GM12865 (cell line): Measurements from ENCODE around the gene KIT.

Experiments
- DNase-seq: peaks from one replicate; pipeline ENCODE4 v3.0.0; 2010; ENCODE audit warnings: low read depth
- H3K4me3 ChIP-seq: 2 replicates; pipeline ENCODE4 v1.5.1; 2011; ENCODE audit warnings: mild to moderate bottlenecking, low read depth, low read length, control low read depth
- TF ChIP-seq, protein P1 (sequence below): IDR thresholded peaks from 2 replicates; pipeline ENCODE4 v1.5.1; 2011; ENCODE audit warnings: low read length, control low read depth, low read depth, inconsistent platforms; ENCODE audit not compliant: insufficient read depth; ENCODE audit errors: missing control alignments

Gene KIT

DNA sequence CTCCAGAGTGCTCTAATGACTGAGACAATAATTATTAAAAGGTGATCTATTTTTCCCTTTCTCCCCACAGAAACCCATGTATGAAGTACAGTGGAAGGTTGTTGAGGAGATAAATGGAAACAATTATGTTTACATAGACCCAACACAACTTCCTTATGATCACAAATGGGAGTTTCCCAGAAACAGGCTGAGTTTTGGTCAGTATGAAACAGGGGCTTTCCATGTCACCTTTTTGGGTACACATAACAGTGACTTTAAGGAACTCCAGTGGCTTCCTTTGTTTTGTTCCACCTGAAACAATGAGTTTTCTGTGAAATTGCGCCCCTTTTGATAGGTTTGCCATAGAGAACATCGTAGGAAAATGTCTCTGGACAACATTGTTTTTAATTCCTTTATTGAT, 69.6 kb downstream of the KIT start:
- TF ChIP-seq, protein P1, sequence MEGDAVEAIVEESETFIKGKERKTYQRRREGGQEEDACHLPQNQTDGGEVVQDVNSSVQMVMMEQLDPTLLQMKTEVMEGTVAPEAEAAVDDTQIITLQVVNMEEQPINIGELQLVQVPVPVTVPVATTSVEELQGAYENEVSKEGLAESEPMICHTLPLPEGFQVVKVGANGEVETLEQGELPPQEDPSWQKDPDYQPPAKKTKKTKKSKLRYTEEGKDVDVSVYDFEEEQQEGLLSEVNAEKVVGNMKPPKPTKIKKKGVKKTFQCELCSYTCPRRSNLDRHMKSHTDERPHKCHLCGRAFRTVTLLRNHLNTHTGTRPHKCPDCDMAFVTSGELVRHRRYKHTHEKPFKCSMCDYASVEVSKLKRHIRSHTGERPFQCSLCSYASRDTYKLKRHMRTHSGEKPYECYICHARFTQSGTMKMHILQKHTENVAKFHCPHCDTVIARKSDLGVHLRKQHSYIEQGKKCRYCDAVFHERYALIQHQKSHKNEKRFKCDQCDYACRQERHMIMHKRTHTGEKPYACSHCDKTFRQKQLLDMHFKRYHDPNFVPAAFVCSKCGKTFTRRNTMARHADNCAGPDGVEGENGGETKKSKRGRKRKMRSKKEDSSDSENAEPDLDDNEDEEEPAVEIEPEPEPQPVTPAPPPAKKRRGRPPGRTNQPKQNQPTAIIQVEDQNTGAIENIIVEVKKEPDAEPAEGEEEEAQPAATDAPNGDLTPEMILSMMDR, result no peak
- DNase-seq, result peak; percentile 52
- no peak overlapping the region for H3K4me3 ChIP-seq

DNA sequence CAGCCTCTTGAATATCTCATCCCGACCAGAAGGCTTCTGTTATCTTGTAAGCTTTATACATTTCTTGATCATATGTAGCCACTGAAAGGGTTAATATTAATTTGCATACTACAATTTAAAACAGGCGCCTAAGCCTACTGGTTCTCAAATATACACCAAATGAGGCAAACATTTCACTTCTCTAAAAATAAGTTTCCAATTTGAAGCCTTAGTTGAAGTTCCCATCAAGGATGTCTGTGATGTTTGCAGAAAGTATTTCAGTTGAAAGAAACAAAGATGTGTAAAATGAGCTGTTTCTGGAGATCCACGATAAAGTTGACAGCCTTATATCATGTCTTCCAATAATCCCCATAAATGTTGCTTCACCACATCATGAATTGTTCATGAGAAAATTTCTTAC, 70.6 kb downstream of the KIT start:
- no peak overlapping the region for H3K4me3 ChIP-seq
- DNase-seq, result no peak
- TF ChIP-seq, protein P1, result no peak

DNA sequence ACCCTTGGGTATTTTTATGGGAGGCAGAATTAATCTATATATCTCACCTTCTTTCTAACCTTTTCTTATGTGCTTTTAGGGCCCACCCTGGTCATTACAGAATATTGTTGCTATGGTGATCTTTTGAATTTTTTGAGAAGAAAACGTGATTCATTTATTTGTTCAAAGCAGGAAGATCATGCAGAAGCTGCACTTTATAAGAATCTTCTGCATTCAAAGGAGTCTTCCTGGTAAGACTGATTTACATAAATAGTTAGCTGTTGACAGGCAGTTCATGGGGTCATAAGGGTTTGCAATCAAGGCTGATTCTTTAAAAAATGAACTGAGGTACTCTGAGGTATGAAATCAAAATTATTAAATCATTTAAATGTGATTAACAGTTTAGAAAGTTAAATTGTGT, 71.5 kb downstream of the KIT start:
- DNase-seq, result no peak
- no peak overlapping the region for H3K4me3 ChIP-seq
- TF ChIP-seq, protein P1, result no peak

DNA sequence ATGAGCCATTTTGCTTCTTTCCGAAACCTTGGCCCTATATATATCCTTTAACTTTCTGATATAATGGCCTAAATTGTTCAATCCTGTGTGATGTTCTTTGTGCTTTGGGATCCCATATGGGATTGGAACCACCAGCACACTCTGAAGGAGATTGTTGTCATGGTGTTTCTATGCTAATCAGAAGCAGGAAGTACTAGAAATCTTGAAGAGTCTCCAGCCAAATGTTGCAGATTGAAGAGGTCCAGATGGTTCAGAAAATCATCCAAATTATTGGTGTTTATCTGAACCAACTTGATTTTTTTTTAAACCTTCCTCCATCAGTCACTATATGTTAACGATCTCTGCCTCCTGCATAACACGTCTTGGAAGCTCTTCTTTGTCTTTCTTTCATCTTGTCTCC, 72.8 kb downstream of the KIT start:
- DNase-seq, result no peak
- TF ChIP-seq, protein P1, result no peak
- no peak overlapping the region for H3K4me3 ChIP-seq

DNA sequence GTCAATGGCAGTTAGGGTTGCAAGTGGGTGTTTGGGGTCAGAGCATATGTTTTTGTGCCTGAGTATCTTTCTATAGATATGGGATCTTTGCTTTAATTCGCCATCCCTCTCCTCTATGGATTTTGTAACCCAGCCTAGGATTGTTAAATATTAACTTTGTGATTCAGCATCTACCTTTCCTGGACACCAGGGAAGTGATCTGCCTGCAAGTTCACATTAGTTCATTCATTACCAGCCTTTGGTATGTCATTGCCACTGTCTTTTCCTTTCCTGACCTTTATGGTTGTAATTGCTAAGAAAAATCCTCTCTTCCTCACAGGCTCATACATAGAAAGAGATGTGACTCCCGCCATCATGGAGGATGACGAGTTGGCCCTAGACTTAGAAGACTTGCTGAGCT, 73.8 kb downstream of the KIT start:
- DNase-seq, result no peak
- H3K4me3 ChIP-seq, result no peak overlapping the region
- TF ChIP-seq, protein P1, result no peak

- no peak for DNase-seq
- no peak overlapping the region for H3K4me3 ChIP-seq
- TF ChIP-seq, protein P1, result no peak
Measured at GRCh38 chr4:54731976-54732375, 74.2 kb downstream of the KIT start.

DNA sequence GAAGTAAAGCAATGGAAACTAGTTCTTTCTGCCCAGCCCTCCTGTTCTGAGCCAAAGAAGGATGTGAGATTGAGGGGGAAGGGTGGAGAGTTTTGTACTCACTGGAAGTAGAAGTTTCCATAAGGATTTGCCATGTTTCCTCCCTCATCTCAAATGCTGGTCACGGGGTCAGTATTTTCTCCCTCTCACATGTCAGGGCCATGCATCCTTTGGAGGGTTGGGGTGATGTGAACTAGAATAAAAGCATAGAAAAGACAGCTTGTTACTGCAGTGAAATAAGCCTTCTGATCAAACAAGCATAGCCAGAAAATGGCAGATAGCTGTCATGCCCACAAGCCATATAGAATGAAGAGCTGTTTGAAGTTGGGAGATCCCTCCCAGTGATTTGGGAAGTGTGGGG, 79.7 kb downstream of the KIT start:
- no peak overlapping the region for H3K4me3 ChIP-seq
- TF ChIP-seq, protein P1, result no peak
- no peak for DNase-seq
